ENCODE results near the gene CT45A10. TPM values are rescaled to one million over a fixed set of nuclear protein-coding genes. Genes with fewer than 3 reads are reported as not detected.
"Not testable (repeated sequence)": the region's sequence is repeated elsewhere in the genome, so short reads cannot be mapped to it uniquely, and the experiment has no call there.

Gene CT45A10
- total RNA-seq, result not detected

GRCh38 chrX:135893294-135893817 lies at the start of gene CT45A10, which contains the start of gene SAGE1:
Gene CT45A10, minus strand, starts transcription at chrX:135893444. Its CDS starts 8,100 bp downstream, at chrX:135885344.
Gene SAGE1, plus strand, starts transcription at chrX:135893716. Its CDS starts 2,527 bp downstream, at chrX:135896243.
- H3K36me3 ChIP-seq, result no peaks in the 10 kb centered on the region

GRCh38 chrX:135931644-135932487 lies 38.6 kb upstream of the CT45A10 start:
- no peak for TF ChIP-seq EP300 (IDR thresholded peaks at IDR 0.05; ENCODE audit: low read depth)
- peak in 4 of 5 experiments; percentile 39 to 69 (median 54) for TF ChIP-seq CTCF (IDR thresholded peaks at IDR 0.05)
- no peaks in the 10 kb centered on the region for H3K27me3 ChIP-seq
- no peak overlapping the region for H3K27ac ChIP-seq
- no peaks in the 10 kb centered on the region for H3K36me3 ChIP-seq
- WGBS, 2 donors (ENCODE audit: low coverage in 1 of 2), result 28 to 51% methylated on average over 7 to 19 of the region's 19 CpGs
- no peaks in the 10 kb centered on the region for H3K4me1 ChIP-seq
- H3K4me3 ChIP-seq, result no peak overlapping the region
- intact Hi-C loops (cut with DNase I; ENCODE audit: low total_unique reads), result no loop called here
- H3K9me3 ChIP-seq, result no peaks in the 10 kb centered on the region
- in situ Hi-C loops (cut with MboI; ENCODE audit: low pct_ligation_motif_present in 1 of 4, low pct_unique_long_range_greater_than_20kb in 1 of 4, low sequenced_read_pairs in 3 of 4), result no loop called here
- peak; percentile 56 for DNase-seq

More at GRCh38 chrX:135893294-135893817, at the start of gene CT45A10, which contains the start of gene SAGE1:
- DNase-seq, result no peak
- no peaks in the 10 kb centered on the region for H3K27me3 ChIP-seq
- intact Hi-C loops (cut with DNase I; ENCODE audit: low total_unique reads) (no loop called here), in situ Hi-C loops (cut with MboI; ENCODE audit: low pct_ligation_motif_present in 1 of 4, low pct_unique_long_range_greater_than_20kb in 1 of 4, low sequenced_read_pairs in 3 of 4) (no loop called here)
- H3K9me3 ChIP-seq, result no peaks in the 10 kb centered on the region
- H3K4me1 ChIP-seq, result no peaks in the 10 kb centered on the region
- no peak within 1 kb of the TSS for H3K27ac ChIP-seq
- WGBS, 2 donors (ENCODE audit: low coverage in 1 of 2), result 86% methylated on average over 22 of the region's 22 CpGs; no CpG with 5 or more reads in 1 of the 2 donors
- TF ChIP-seq POLR2AphosphoS5 (IDR thresholded peaks at IDR 0.05) (no peak), CTCF (IDR thresholded peaks at IDR 0.05) (no peak), EP300 (IDR thresholded peaks at IDR 0.05; ENCODE audit: low read depth) (no peak), POLR2A (IDR thresholded peaks at IDR 0.05) (no peak)
- H3K4me3 ChIP-seq, result no peak within 1 kb of the TSS

- TF ChIP-seq POLR2AphosphoS5 (IDR thresholded peaks at IDR 0.05) (no peak), CTCF (IDR thresholded peaks at IDR 0.05) (no peak), EP300 (IDR thresholded peaks at IDR 0.05; ENCODE audit: low read depth) (no peak), POLR2A (IDR thresholded peaks at IDR 0.05) (no peak)
- no peaks in the 10 kb centered on the region for H3K36me3 ChIP-seq
- in situ Hi-C loops (cut with MboI; ENCODE audit: low pct_ligation_motif_present in 1 of 4, low pct_unique_long_range_greater_than_20kb in 1 of 4, low sequenced_read_pairs in 3 of 4), result no loop called here
- WGBS, 2 donors (ENCODE audit: low coverage in 1 of 2), result 40 to 52% methylated on average over 2 of the region's 2 CpGs
- no peaks in the 10 kb centered on the region for H3K27me3 ChIP-seq
- no peak overlapping the region for H3K27ac ChIP-seq
- H3K4me1 ChIP-seq, result no peaks in the 10 kb centered on the region
- H3K9me3 ChIP-seq, result no peaks in the 10 kb centered on the region
- no peak for DNase-seq
- intact Hi-C loops (cut with DNase I; ENCODE audit: low total_unique reads), result no loop called here
- no peak overlapping the region for H3K4me3 ChIP-seq
Measured at GRCh38 chrX:135927897-135928296, 34.7 kb upstream of the CT45A10 start.

- Histone ChIP-seq H3K27ac (no peak overlapping the region), H3K9me3 (no peaks in the 10 kb centered on the region), H3K4me1 (no peaks in the 10 kb centered on the region), H3K27me3 (no peaks in the 10 kb centered on the region), H3K4me3 (no peak overlapping the region), H3K36me3 (no peaks in the 10 kb centered on the region)
- 67 to 69% methylated on average over 2 to 5 of the region's 5 CpGs for WGBS, 2 donors (ENCODE audit: low coverage in 1 of 2)
- no peak for TF ChIP-seq POLR2A (IDR thresholded peaks at IDR 0.05)
- TF ChIP-seq POLR2AphosphoS5 (IDR thresholded peaks at IDR 0.05), result no peak
- TF ChIP-seq CTCF (IDR thresholded peaks at IDR 0.05), result no peak
- TF ChIP-seq EP300 (IDR thresholded peaks at IDR 0.05; ENCODE audit: low read depth), result no peak
- no peak for DNase-seq
- in situ Hi-C loops (cut with MboI; ENCODE audit: low pct_ligation_motif_present in 1 of 4, low pct_unique_long_range_greater_than_20kb in 1 of 4, low sequenced_read_pairs in 3 of 4), result no loop called here
- intact Hi-C loops (cut with DNase I; ENCODE audit: low total_unique reads), result no loop called here
Measured at GRCh38 chrX:135923353-135923752, 30.1 kb upstream of the CT45A10 start.

GRCh38 chrX:135920516-135920915 lies 27.3 kb upstream of the CT45A10 start:
- H3K4me3 ChIP-seq; H3K36me3 ChIP-seq; H3K4me1 ChIP-seq; H3K9me3 ChIP-seq; H3K27me3 ChIP-seq; DNase-seq; intact Hi-C loops (cut with DNase I; ENCODE audit: low total_unique reads); H3K27ac ChIP-seq; in situ Hi-C loops (cut with MboI; ENCODE audit: low pct_ligation_motif_present in 1 of 4, low pct_unique_long_range_greater_than_20kb in 1 of 4, low sequenced_read_pairs in 3 of 4): not testable (repeated sequence)
- WGBS, 2 donors (ENCODE audit: low coverage in 1 of 2), result 17% methylated on average over 1 of the region's 1 CpG; no CpG with 5 or more reads in 1 of the 2 donors

Data from transverse colon (tissue), 4 donors.